Measurements from ENCODE around the gene POFUT1. TPM values are rescaled to one million over a fixed set of nuclear protein-coding genes. Genes with fewer than 3 reads are reported as not detected.

The POFUT1 gene
- polyA plus RNA-seq, 3 donors = 10.9 to 22.8 (median 11.8) TPM

DNA sequence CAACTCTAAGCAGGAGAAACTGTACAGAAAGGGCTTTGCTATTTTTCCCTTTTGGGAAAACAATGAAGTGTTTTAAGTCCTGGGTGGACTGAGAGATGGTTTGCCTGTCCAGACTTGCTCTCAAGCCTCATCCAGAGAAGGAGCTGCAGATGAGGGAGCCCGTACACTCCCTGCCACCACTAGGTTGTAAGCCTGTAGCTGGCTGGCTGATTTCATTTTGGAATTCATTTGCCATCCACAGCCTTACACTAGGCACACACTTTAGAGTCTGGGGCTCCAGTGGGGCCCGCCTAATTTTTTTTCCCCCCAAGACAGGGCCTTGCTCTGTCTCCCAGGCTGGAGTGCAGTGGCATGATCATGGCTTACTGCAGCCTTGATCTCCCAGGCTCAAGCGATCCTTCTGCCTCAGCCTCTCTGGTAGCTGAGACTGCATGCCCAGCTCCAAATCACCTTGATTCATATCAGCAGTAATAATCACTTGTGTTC lies 28.4 kb downstream of the POFUT1 start:
- Histone ChIP-seq H3K27me3 (ENCODE audit: control insufficient read depth in 2 of 2, insufficient read depth in 2 of 2, low read length in 2 of 2) (no peaks in the 10 kb centered on the region), H3K79me2 (ENCODE audit: insufficient read depth, low read length) (no peaks in the 10 kb centered on the region), H3K9ac (ENCODE audit: insufficient read depth, low read length, poor library complexity, severe bottlenecking) (no peak overlapping the region), H3K4me2 (replicated peaks; ENCODE audit: extremely low read depth, low read length, poor library complexity, severe bottlenecking) (no peak overlapping the region), H3K36me3 (replicated peaks in 1 of 2; ENCODE audit: control insufficient read depth in 1 of 2, insufficient read depth in 2 of 2, low read length in 2 of 2) (peaks cover 16 to 35% of the 10 kb centered on the region in 2 donors), H3K9me3 (replicated peaks in 1 of 2; ENCODE audit: control insufficient read depth in 1 of 2, insufficient read depth in 1 of 2, low read length in 2 of 2) (no peaks in the 10 kb centered on the region), H3K4me1 (ENCODE audit: control insufficient read depth in 1 of 2, insufficient read depth in 2 of 2, low read length in 2 of 2) (peaks cover 51 to 66% of the 10 kb centered on the region in 2 donors), H4K20me1 (ENCODE audit: insufficient read depth, low read length) (no peaks in the 10 kb centered on the region), H3K27ac (ENCODE audit: low read depth in 1 of 2, low read length in 2 of 2) (no peak overlapping the region), H2AFZ (ENCODE audit: insufficient read depth, low read depth, low read length, poor library complexity, severe bottlenecking) (no peak overlapping the region), H3K4me3 (replicated peaks in 1 of 3; ENCODE audit: low read depth in 2 of 3, low read length in 3 of 3) (no peak overlapping the region)
- TF ChIP-seq, protein P1, sequence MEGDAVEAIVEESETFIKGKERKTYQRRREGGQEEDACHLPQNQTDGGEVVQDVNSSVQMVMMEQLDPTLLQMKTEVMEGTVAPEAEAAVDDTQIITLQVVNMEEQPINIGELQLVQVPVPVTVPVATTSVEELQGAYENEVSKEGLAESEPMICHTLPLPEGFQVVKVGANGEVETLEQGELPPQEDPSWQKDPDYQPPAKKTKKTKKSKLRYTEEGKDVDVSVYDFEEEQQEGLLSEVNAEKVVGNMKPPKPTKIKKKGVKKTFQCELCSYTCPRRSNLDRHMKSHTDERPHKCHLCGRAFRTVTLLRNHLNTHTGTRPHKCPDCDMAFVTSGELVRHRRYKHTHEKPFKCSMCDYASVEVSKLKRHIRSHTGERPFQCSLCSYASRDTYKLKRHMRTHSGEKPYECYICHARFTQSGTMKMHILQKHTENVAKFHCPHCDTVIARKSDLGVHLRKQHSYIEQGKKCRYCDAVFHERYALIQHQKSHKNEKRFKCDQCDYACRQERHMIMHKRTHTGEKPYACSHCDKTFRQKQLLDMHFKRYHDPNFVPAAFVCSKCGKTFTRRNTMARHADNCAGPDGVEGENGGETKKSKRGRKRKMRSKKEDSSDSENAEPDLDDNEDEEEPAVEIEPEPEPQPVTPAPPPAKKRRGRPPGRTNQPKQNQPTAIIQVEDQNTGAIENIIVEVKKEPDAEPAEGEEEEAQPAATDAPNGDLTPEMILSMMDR (IDR thresholded peaks at IDR 0.05) = no peak
- peaks cover 61% of the 10 kb centered on the region for H3K4me1 Mint-ChIP-seq
- H3K27ac Mint-ChIP-seq = no peak overlapping the region
- no peak for DNase-seq
- H3K9me3 Mint-ChIP-seq = peaks cover 0 to 2% (median 0%) of the 10 kb centered on the region in 7 donors
- peaks cover 0 to 2% (median 0%) of the 10 kb centered on the region in 3 donors for H3K27me3 Mint-ChIP-seq (ENCODE audit: low read depth in 3 of 3)
- intact Hi-C loops (cut with micrococcal nuclease) = no loop called here
- peaks cover 42 to 50% of the 10 kb centered on the region in 2 donors for H3K36me3 Mint-ChIP-seq
- 100% methylated on average over 2 of the region's 3 CpGs for WGBS (ENCODE audit: insufficient coverage)
- H3K4me3 Mint-ChIP-seq = no peak overlapping the region

DNA sequence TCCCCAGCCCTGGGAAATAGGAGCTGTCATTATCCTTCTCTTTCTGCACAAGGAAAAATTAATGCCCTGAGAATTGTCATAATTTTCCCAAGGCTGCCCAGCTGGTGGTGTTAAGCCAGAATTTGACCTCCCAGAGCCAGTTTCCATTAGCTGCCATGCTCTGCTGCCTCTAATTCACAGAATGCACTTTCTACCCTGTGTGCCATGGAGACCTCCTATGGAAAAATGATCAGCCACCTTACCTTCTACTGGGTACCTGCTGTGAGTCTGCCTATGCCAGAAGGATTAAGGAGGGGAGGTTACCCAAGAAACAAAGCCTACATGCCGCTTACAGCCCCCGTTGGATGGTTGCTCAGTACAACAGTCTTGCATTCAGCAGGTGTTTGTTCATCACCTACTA lies 29.1 kb downstream of the POFUT1 start:
- intact Hi-C loops (cut with micrococcal nuclease) = no loop called here
- peaks cover 53% of the 10 kb centered on the region for H3K4me1 Mint-ChIP-seq
- TF ChIP-seq, protein P1 (IDR thresholded peaks at IDR 0.05) = no peak

More for the DNA sequence above, 29.1 kb downstream of the POFUT1 start:
- Histone ChIP-seq H3K9me3 (replicated peaks in 1 of 2; ENCODE audit: control insufficient read depth in 1 of 2, insufficient read depth in 1 of 2, low read length in 2 of 2) (no peaks in the 10 kb centered on the region), H3K4me3 (replicated peaks in 1 of 3; ENCODE audit: low read depth in 2 of 3, low read length in 3 of 3) (no peak overlapping the region), H3K79me2 (ENCODE audit: insufficient read depth, low read length) (no peaks in the 10 kb centered on the region), H3K27ac (ENCODE audit: low read depth in 1 of 2, low read length in 2 of 2) (no peak overlapping the region), H3K27me3 (ENCODE audit: control insufficient read depth in 2 of 2, insufficient read depth in 2 of 2, low read length in 2 of 2) (no peaks in the 10 kb centered on the region), H3K9ac (ENCODE audit: insufficient read depth, low read length, poor library complexity, severe bottlenecking) (no peak overlapping the region), H3K36me3 (replicated peaks in 1 of 2; ENCODE audit: control insufficient read depth in 1 of 2, insufficient read depth in 2 of 2, low read length in 2 of 2) (peaks cover 16 to 32% of the 10 kb centered on the region in 2 donors), H3K4me2 (replicated peaks; ENCODE audit: extremely low read depth, low read length, poor library complexity, severe bottlenecking) (no peak overlapping the region), H2AFZ (ENCODE audit: insufficient read depth, low read depth, low read length, poor library complexity, severe bottlenecking) (no peak overlapping the region), H3K4me1 (ENCODE audit: control insufficient read depth in 1 of 2, insufficient read depth in 2 of 2, low read length in 2 of 2) (peaks cover 44 to 58% of the 10 kb centered on the region in 2 donors), H4K20me1 (ENCODE audit: insufficient read depth, low read length) (no peaks in the 10 kb centered on the region)
- H3K27ac Mint-ChIP-seq = no peak overlapping the region
- peaks cover 0 to 2% (median 0%) of the 10 kb centered on the region in 7 donors for H3K9me3 Mint-ChIP-seq
- H3K36me3 Mint-ChIP-seq = peaks cover 39 to 46% of the 10 kb centered on the region in 2 donors
- H3K4me3 Mint-ChIP-seq = no peak overlapping the region
- no CpG with 5 or more reads among the region's 2 CpGs for WGBS (ENCODE audit: insufficient coverage)
- peaks cover 0 to 2% (median 0%) of the 10 kb centered on the region in 3 donors for H3K27me3 Mint-ChIP-seq (ENCODE audit: low read depth in 3 of 3)
- DNase-seq = no peak

Measured in CD14-positive monocyte (primary cell).